CD4-positive, alpha-beta T cell (primary cell): ENCODE measurements around the gene C20orf144. TPM values are rescaled to one million over a fixed set of nuclear protein-coding genes. Genes with fewer than 3 reads are reported as not detected.

Experiments
- ATAC-seq: fragments of 200-7000 bp; cut with Tn5 transposase; one replicate; pipeline ENCODE4 v1.10.0; 2022; ENCODE audit warnings: mild to moderate bottlenecking; ENCODE audit not compliant: poor library complexity
- CTCF ChIA-PET: fragments of 350-600 bp; sonication (Branson Sonifier 250); formaldehyde crosslinking; loops from one replicate; lab custom pipeline; 2021; ENCODE audit warnings: antibody characterized with exemption, inconsistent platforms; lab: Charles Lee
- POLR2A ChIA-PET: fragments of 350-600 bp; sonication (Branson Sonifier 250); formaldehyde crosslinking; loops from one replicate; lab custom pipeline; 2021; ENCODE audit warnings: antibody characterized with exemption, inconsistent platforms; lab: Charles Lee
- DNase-seq, 14 experiments: peaks; one replicate each; pipeline ENCODE4 v3.0.0-alpha.2; 2013 to 2020; ENCODE audit warnings: mixed read lengths in 2 of 14
- H3K27ac ChIP-seq, 2 donors: one replicate each; pipeline versions ENCODE4 v1.5.1 to v1.7.0; 2013; ENCODE audit warnings: low read length in 2 of 2, low read depth in 1 of 2, mild to moderate bottlenecking in 1 of 2
- H3K27me3 ChIP-seq, 2 experiments: 1 replicate in 1 of 2; 2 replicates in 1 of 2; pipeline versions ENCODE4 v1.6.1 to v1.7.0; 2013; ENCODE audit warnings: low read length in 2 of 2, control low read depth in 1 of 2, mild to moderate bottlenecking in 1 of 2, moderate library complexity in 1 of 2; ENCODE audit not compliant: insufficient read depth in 2 of 2, control insufficient read depth in 1 of 2
- H3K36me3 ChIP-seq: one replicate; pipeline ENCODE4 v1.6.1; 2013; ENCODE audit warnings: low read length, control low read depth; ENCODE audit not compliant: insufficient read depth
- H3K4me1 ChIP-seq: one replicate; pipeline ENCODE4 v1.6.1; 2013; ENCODE audit warnings: low read length, control low read depth; ENCODE audit not compliant: insufficient read depth
- H3K4me3 ChIP-seq: one replicate; pipeline ENCODE4 v1.5.1; 2013; ENCODE audit warnings: mild to moderate bottlenecking, low read length, moderate library complexity
- H3K9me3 ChIP-seq, 2 experiments: 1 replicate in 1 of 2; 2 replicates in 1 of 2; pipeline versions ENCODE4 v1.6.1 to v1.7.0; 2013; ENCODE audit warnings: low read length in 2 of 2, mild to moderate bottlenecking in 2 of 2, control low read depth in 1 of 2, moderate library complexity in 1 of 2; ENCODE audit not compliant: control insufficient read depth in 1 of 2, insufficient read depth in 1 of 2
- H3K27ac Mint-ChIP-seq: one replicate; pipeline ENCODE4 v1.8.0; 2020; ENCODE audit warnings: mixed read lengths
- H3K27me3 Mint-ChIP-seq: one replicate; pipeline ENCODE4 v1.8.0; 2021; ENCODE audit warnings: mixed read lengths
- H3K36me3 Mint-ChIP-seq: one replicate; pipeline ENCODE4 v1.8.0; 2021; ENCODE audit warnings: low read depth, mixed read lengths
- H3K4me1 Mint-ChIP-seq: one replicate; pipeline ENCODE4 v1.8.0; 2021; ENCODE audit warnings: low read depth, mixed read lengths
- H3K4me3 Mint-ChIP-seq: one replicate; pipeline ENCODE4 v1.8.0; 2020; ENCODE audit warnings: mild to moderate bottlenecking, mixed read lengths
- H3K9me3 Mint-ChIP-seq: one replicate; pipeline ENCODE4 v1.8.0; 2020; ENCODE audit warnings: mixed read lengths
- intact Hi-C, 2 experiments: fragments of 100-400 bp; cut with DNase I in 1 of 2; cut with micrococcal nuclease in 1 of 2; formaldehyde crosslinking; loops; one replicate each; pipeline versions ENCODE4 v1.15.1 to v1.9.0; 2023 to 2025; cut with DNase I, micrococcal nuclease
- total RNA-seq, 174 experiments: library from RNA in 2 of 174; stranded (reverse) in 2 of 174; gene quantifications; one replicate each; pipeline ENCODE4 v1.2.3 and lab custom pipeline; 2021 to 2026
- TF ChIP-seq, protein P1 (sequence below): fragments of 200-600 bp; IDR thresholded peaks from one replicate; pipeline ENCODE4 v1.8.0; 2022; ENCODE audit warnings: antibody characterized with exemption, mild to moderate bottlenecking

C20orf144 gene
- total RNA-seq, 2 experiments from 2014 or later = 0.17 to 0.19 TPM

DNA sequence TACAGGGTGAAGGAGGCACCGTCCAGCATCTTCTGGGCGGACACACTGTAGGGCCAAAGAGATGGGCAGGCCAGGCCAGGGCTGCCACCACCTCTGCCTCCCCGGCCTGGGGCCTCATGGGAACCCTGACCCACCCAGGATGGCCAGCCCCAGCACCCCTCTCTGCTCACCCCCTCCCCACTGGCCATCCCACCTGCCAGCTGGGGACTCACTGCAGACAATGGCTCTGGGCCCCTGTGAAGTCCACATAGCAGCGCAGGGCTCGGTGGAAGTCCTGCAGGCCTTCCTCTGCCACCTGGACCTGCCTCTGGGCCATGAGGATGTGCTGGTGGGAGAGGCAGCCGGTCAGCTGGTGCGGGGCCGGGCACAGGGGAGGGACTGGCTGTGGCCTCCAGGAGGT lies 3.6 kb upstream of the C20orf144 start:
- H3K4me3 Mint-ChIP-seq = no peak overlapping the region
- H3K27me3 Mint-ChIP-seq = no peaks in the 10 kb centered on the region
- ATAC-seq (no peak), DNase-seq (no peak)
- TF ChIP-seq, protein P1, sequence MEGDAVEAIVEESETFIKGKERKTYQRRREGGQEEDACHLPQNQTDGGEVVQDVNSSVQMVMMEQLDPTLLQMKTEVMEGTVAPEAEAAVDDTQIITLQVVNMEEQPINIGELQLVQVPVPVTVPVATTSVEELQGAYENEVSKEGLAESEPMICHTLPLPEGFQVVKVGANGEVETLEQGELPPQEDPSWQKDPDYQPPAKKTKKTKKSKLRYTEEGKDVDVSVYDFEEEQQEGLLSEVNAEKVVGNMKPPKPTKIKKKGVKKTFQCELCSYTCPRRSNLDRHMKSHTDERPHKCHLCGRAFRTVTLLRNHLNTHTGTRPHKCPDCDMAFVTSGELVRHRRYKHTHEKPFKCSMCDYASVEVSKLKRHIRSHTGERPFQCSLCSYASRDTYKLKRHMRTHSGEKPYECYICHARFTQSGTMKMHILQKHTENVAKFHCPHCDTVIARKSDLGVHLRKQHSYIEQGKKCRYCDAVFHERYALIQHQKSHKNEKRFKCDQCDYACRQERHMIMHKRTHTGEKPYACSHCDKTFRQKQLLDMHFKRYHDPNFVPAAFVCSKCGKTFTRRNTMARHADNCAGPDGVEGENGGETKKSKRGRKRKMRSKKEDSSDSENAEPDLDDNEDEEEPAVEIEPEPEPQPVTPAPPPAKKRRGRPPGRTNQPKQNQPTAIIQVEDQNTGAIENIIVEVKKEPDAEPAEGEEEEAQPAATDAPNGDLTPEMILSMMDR = no peak
- H3K9me3 ChIP-seq = no peaks in the 10 kb centered on the region
- H3K36me3 ChIP-seq = no peaks in the 10 kb centered on the region
- ChIA-PET POLR2A (no interaction called here), CTCF (no interaction called here)
- peaks cover 7% of the 10 kb centered on the region for H3K4me1 Mint-ChIP-seq
- no peaks in the 10 kb centered on the region for H3K36me3 Mint-ChIP-seq
- intact Hi-C loops = no loop called here
- H3K4me3 ChIP-seq = no peak overlapping the region
- H3K4me1 ChIP-seq = peaks cover 13% of the 10 kb centered on the region
- H3K9me3 Mint-ChIP-seq = no peaks in the 10 kb centered on the region
- no peak overlapping the region for H3K27ac Mint-ChIP-seq
- no peaks in the 10 kb centered on the region for H3K27me3 ChIP-seq
- H3K27ac ChIP-seq = no peak overlapping the region

DNA sequence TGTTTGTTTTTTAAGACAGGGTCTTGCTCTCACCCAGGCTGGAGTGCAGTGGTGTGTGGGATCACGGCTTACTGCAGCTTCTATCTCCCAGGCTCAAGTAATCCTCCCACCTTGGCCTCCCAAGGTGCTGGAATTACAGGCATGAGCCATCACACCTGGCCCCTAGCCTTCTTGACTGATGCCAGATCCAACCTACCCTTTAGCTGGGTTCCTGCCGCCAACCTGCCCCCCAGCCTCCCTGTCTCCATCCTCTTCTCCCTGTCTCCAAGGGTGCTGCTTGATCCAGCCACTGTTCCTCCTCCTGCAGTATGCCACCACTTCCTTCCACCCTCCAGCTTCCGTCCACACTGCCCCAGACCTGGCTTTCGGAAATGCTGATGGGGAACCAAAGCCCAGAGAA lies 3.2 kb upstream of the C20orf144 start:
- Mint-ChIP-seq H3K36me3 (no peaks in the 10 kb centered on the region), H3K4me3 (no peak overlapping the region), H3K9me3 (no peaks in the 10 kb centered on the region), H3K27ac (no peak overlapping the region), H3K4me1 (peaks cover 9% of the 10 kb centered on the region), H3K27me3 (no peaks in the 10 kb centered on the region)
- ChIA-PET POLR2A (no interaction called here), CTCF (no interaction called here)
- TF ChIP-seq, protein P1 = no peak
- Histone ChIP-seq H3K36me3 (no peaks in the 10 kb centered on the region), H3K4me3 (no peak overlapping the region), H3K27ac (no peak overlapping the region), H3K4me1 (peaks cover 16% of the 10 kb centered on the region), H3K27me3 (no peaks in the 10 kb centered on the region), H3K9me3 (no peaks in the 10 kb centered on the region)
- no peak for ATAC-seq
- intact Hi-C loops = no loop called here
- DNase-seq = no peak

GRCh38 chr20:33659341-33660034 lies 2.6 kb upstream of the C20orf144 start:
- CTCF ChIA-PET = no interaction called here
- Mint-ChIP-seq H3K4me3 (no peak overlapping the region), H3K36me3 (no peaks in the 10 kb centered on the region), H3K9me3 (no peaks in the 10 kb centered on the region), H3K4me1 (peaks cover 15% of the 10 kb centered on the region), H3K27me3 (no peaks in the 10 kb centered on the region), H3K27ac (no peak overlapping the region)
- Histone ChIP-seq H3K4me1 (peaks cover 22% of the 10 kb centered on the region), H3K27me3 (no peaks in the 10 kb centered on the region), H3K4me3 (no peak overlapping the region), H3K9me3 (no peaks in the 10 kb centered on the region), H3K36me3 (no peaks in the 10 kb centered on the region), H3K27ac (no peak overlapping the region)
- TF ChIP-seq, protein P1 = no peak
- ATAC-seq (no peak), DNase-seq (no peak)
- POLR2A ChIA-PET = no interaction called here
- intact Hi-C loops = loop anchor here (5.0 to 10.0 kb wide), 6 partner anchors 75 to 1705 kb away; partner anchors contain the start of genes CDK5RAP1 (in 1 of the 2), DYNLRB1 (in 1 of the 2), PDRG1 (in 1 of the 2) and SNTA1 (in 1 of the 2)
